NCI-H226 (cell line): Measurements from ENCODE around the gene SMARCB1.
A peak's percentile ranks its signal among the peaks of the same experiment; 100 is the strongest.

ENCODE experiments used
- DNase-seq: peaks from one replicate; pipeline ENCODE4 v3.0.0-alpha.2; 2015

SMARCB1 gene

GRCh38 chr22:23786752-23787599 lies at the start of gene SMARCB1:
Gene SMARCB1, plus strand, starts transcription at chr22:23786966. Its CDS starts 204 bp downstream, at chr22:23787170.
- DNase-seq: peak; percentile 60

DNA sequence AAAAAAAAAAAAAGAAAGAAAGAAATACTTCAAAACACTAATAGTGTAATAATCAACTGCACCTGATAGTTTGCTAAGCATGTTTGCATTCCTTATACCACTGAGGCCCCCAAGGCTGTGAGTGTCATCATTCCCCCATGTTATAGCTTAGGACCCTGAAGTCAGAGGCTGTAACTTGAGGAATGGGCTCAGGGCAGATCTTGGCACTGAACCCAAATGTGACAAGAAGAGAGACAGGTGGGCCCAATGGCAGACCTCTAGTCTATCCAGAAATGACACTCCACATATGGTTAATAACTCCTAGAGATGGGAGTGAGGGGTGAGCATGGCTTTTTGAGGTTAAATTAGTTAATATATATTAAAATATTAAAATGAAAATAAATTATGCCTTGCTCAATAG lies 49.1 kb upstream of the SMARCB1 start:
- DNase-seq: no peak

DNA sequence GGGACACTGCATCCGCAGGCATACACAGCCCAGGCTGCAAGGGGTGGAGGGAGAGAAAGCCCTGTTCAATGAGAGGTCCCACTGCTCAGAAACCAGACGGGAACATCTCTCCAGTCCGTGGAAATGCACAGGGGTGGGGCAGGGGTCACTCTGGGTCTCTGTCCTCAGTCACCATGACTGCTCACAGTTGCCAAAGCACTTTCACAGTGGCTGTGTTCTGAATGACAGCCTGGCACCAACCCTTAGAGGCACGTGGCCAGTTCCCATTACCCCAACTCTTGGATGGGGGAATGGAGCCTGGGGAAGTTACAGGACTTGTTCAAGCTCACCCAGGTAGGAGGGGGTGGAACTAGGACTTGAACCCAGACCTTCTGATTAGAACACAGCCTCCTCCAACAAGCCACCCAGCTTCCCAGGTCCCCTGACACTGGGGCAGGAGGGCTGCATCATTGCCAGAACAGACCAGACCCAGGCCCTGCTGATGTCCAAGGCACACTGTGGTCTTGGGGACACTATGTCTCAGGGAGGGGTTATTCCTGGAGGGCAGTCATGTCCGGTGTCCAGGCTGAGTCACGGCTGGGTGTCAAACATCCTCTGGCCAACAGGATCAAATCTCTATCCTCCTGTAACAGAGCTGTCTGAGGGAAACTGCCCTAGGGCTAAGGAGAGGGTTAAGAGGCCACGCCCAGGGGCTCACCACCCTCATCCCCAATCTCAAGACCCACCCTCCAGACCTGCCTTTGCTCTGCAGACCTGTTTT lies 44.1 kb upstream of the SMARCB1 start:
- no peak for DNase-seq

DNA sequence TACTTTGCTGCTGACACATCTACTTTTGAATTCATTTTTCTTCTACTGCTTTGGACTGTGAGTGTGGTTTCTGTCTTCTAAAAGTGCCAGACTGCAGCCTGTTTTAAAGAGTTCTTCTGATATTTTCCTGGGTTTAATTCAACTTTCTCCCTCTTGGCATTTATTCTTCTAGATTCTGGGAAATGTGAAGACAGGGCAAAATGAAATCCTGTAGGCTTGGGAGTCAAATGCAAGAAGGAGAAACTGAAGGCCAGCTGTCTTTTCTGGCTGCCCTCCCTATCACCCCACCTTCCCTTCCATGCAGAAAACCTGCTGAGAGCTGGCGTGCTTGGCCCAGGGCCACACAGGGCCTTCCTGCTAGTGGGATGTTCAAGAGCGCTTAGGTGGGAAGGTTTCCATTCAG lies 43.5 kb upstream of the SMARCB1 start:
- no peak for DNase-seq

- no peak for DNase-seq
Observed at GRCh38 chr22:23744001-23744400, 42.8 kb upstream of the SMARCB1 start.

DNA sequence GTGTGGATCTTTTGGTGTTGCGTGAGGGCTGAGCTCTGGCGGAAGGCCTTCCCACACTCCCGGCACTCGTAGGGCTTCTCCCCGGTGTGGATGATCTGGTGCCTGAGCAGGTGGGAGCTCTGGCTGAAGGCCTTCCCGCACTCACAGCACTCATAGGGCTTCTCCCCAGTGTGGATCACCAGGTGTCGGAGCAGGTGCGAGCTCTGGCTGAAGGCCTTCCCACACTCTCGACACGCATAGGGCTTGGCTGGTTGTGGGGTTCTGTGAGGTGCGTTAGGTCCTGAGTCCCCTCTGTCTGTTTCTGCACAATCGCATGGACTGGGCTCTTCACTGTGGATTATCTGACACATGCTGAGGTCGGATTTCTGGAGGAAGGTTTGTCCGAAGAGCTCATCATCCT lies 42.3 kb upstream of the SMARCB1 start:
- DNase-seq: no peak

GRCh38 chr22:23745791-23746190 lies 41.0 kb upstream of the SMARCB1 start:
- DNase-seq: no peak

GRCh38 chr22:23749841-23750301 lies 36.9 kb upstream of the SMARCB1 start:
- DNase-seq: no peak

DNA sequence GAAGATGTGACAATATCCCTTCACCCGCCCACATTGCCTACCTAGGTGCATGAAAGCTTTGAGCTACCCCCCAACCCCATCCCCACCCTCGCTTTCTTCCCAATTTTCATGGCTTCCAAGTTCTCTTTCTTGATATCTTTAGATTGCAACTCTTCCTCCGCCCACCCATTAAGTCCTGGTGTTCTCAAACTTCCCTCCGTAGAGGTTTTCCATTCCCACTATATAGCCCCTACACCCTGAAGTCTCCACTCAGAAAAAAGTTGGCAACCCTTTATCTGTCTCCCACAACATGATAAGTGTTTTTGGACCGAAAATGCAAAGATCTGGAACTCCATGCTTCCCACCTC lies 36.4 kb upstream of the SMARCB1 start:
- no peak for DNase-seq

- DNase-seq: peak; percentile 57
Observed at GRCh38 chr22:23750714-23751440, 35.9 kb upstream of the SMARCB1 start, which contains the start of gene ZNF70. Gene ZNF70, minus strand, starts transcription at chr22:23751112. Its CDS starts 5,972 bp downstream, at chr22:23745140.

DNA sequence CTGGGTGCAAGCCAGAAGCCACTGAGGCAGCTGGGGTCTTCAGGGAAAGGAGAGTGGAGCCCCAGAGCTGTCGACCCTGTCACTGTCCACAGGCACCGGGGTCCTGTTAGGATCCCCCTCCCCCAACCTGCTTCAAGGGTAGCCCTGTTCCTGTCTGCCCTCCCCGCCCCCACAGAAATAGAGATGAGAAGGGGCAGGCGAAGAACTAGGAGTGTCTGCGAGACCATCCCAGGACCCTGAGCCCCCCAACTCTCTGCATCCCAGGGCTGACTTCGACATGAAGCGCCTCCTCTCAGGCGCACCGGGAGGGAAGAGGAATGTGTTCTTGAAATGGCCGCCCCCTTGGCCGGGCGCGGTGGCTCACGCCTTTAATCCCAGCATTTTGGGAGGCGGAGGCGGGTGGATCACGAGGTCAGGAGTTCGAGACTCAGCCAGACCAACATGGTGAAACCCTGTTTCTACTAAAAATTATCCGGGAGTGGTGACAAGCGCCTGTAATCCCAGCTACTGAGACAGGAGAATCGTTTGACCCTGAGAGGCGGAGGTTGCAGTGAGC lies 35.2 kb upstream of the SMARCB1 start:
- no peak for DNase-seq

DNA sequence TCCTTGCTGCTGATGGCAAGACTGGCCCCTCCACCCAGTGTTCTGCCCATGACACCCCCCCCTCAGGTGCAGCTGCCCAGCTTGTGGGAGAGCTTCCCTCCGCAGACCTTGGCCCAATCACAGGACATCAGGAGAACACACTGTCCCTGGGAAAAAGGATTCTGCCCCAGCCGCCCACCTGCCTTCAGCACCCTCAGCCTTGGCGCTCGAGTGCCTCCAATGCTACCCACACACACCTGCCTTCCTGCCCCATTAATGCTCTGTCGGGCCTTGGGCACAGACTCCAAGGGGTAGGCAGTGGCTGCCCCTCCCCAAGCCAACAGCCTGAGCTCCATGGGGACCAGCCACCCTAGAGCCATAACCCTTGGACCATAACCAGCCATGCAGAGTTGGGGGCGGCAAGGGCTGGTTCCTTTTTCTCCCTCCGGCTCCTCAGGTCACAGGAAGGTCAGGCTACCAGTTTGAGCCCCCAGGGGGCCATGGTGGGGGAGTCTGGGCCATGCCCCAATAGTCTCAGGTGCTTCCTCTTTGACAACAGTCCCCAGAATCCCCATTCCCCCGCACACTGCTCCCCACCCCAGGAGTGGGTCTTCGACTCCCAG lies 34.6 kb upstream of the SMARCB1 start:
- no peak for DNase-seq

GRCh38 chr22:23752750-23753149 lies 34.0 kb upstream of the SMARCB1 start:
- no peak for DNase-seq

DNA sequence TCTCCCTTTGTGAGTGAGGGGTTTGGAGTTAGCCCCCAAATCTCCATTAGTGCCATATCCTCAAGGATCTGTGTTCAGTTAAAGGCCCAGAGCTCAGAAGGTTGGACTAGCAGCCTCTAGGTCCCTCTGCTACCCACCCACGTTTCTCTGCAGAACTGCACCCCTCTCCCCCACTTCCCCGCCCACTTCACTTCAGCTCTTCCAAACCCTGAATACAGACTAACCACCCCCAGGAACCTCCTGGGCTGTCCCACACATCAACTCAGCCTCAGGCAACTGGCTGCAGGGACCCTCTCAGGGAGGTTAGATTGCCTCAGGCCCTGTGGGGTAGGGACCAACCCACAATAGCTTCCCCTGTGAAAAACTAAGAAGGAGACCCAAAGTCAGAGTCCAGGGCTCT lies 33.4 kb upstream of the SMARCB1 start:
- no peak for DNase-seq

GRCh38 chr22:23754220-23754919 lies 32.4 kb upstream of the SMARCB1 start, which contains the start of gene VPREB3:
Gene VPREB3, minus strand, starts transcription at chr22:23754425. Its CDS starts 62 bp downstream, at chr22:23754363.
- no peak for DNase-seq

DNA sequence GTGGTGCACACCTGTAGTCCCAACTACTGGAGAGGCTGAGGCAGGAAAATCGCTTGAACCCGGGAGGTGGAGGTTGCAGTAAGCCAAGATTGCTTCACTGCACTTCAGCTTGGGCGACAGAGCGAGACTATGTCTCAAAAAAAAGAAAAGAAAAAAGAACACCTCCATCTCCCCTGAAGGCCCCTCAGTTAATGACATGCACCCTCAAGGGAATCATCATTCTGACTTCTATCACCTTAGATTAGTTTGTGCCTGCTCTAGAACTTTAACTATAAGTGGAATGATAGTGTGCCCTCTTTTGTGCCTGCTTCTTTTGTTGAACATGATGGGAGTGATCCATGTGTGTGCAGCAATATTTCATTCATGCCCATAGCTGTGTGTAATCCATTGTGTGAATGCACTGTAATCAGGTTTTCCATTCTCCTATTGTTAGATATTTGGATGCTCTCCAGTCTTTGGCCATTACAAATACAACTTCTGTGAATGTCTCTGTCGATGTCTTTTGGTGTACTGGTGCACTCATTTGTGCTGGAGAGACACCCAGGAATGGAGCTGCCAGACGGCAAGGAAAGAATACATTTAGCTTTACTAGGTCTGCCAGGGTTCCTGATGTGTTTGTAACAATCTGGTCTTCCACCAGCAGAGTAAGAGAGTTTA lies 31.7 kb upstream of the SMARCB1 start:
- no peak for DNase-seq

- no peak for DNase-seq
Observed at GRCh38 chr22:23755711-23756110, 31.1 kb upstream of the SMARCB1 start.

GRCh38 chr22:23756891-23757290 lies 29.9 kb upstream of the SMARCB1 start:
- no peak for DNase-seq

- DNase-seq: no peak
Observed at GRCh38 chr22:23759566-23759965, 27.2 kb upstream of the SMARCB1 start.

GRCh38 chr22:23760056-23760455 lies 26.7 kb upstream of the SMARCB1 start:
- DNase-seq: no peak
